Duodenal mucosa (tissue), 2 donors: ENCODE measurements around the gene RNF26.

Experiments used
- H3K27ac ChIP-seq: one replicate; pipeline ENCODE4 v1.7.0; 2013; ENCODE audit warnings: low read depth, low read length
- H3K27me3 ChIP-seq, 2 donors: one replicate each; pipeline ENCODE4 v1.7.0; 2013; ENCODE audit warnings: low read length in 2 of 2, control low read depth in 1 of 2; ENCODE audit not compliant: insufficient read depth in 2 of 2, control insufficient read depth in 1 of 2
- H3K36me3 ChIP-seq, 2 donors: one replicate each; pipeline ENCODE4 v1.7.0; 2013; ENCODE audit warnings: low read length in 2 of 2, control low read depth in 1 of 2; ENCODE audit not compliant: insufficient read depth in 2 of 2, control insufficient read depth in 1 of 2
- H3K4me1 ChIP-seq, 2 donors: one replicate each; pipeline ENCODE4 v1.7.0; 2013; ENCODE audit warnings: low read length in 2 of 2, control low read depth in 1 of 2; ENCODE audit not compliant: insufficient read depth in 2 of 2, control insufficient read depth in 1 of 2
- H3K4me3 ChIP-seq, 2 donors: one replicate each; pipeline ENCODE4 v1.7.0; 2013; ENCODE audit warnings: low read length in 2 of 2, low read depth in 1 of 2
- H3K9ac ChIP-seq, 2 donors: one replicate each; pipeline ENCODE4 v1.7.0; 2013; ENCODE audit warnings: low read length in 2 of 2, low read depth in 1 of 2
- H3K9me3 ChIP-seq, 2 donors: one replicate each; pipeline ENCODE4 v1.7.0; 2013; ENCODE audit warnings: low read length in 2 of 2, control low read depth in 1 of 2; ENCODE audit not compliant: control insufficient read depth in 1 of 2

Gene RNF26

DNA sequence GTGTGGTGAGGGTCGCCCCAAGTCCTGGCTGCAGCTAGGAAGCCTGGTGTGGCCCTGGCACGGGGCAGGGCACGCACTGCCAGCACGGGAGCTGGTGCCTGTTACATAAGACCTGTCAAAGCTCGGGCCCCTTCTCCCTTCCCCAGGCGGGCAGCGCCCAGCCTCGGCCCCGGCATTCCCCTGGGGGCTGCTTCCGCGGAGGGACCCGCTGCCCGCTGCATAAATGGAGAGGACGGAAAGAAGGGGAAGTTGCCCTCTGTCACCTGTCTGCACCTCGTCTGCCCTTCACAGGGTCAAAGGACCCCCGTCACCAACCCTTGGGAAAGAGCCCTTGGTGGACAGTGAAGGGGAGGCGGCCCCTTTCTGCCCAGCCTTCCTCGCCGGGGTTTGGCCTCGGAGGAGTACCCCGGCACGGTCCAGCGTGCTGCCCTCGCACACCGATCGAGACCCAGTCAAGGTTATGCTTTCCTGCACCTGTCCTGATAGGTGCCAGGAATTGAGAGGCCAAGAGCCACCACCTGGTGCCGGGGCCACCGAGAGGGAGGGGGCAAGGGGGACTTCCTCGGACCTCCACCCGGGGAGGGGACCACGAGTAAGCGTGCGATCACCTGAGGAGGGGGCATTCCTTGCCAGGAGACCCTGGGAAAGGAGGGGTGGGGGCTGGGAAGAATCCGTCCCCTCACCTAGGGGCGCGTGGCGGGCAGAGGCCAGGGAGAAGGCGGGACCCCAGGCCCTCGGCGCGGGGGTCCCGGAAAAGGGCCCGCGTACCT, 28.9 kb downstream of the RNF26 start:
- Histone ChIP-seq H3K4me3 (peak overlapping the region; percentile 67), H3K9ac (peak overlapping the region; percentile 70 to 75), H3K9me3 (no peaks in the 10 kb centered on the region), H3K4me1 (peaks cover 59 to 62% of the 10 kb centered on the region in 2 donors), H3K36me3 (peaks cover 0 to 17% of the 10 kb centered on the region in 2 donors), H3K27me3 (peaks cover 11 to 13% of the 10 kb centered on the region in 2 donors), H3K27ac (peak overlapping the region; percentile 51)

DNA sequence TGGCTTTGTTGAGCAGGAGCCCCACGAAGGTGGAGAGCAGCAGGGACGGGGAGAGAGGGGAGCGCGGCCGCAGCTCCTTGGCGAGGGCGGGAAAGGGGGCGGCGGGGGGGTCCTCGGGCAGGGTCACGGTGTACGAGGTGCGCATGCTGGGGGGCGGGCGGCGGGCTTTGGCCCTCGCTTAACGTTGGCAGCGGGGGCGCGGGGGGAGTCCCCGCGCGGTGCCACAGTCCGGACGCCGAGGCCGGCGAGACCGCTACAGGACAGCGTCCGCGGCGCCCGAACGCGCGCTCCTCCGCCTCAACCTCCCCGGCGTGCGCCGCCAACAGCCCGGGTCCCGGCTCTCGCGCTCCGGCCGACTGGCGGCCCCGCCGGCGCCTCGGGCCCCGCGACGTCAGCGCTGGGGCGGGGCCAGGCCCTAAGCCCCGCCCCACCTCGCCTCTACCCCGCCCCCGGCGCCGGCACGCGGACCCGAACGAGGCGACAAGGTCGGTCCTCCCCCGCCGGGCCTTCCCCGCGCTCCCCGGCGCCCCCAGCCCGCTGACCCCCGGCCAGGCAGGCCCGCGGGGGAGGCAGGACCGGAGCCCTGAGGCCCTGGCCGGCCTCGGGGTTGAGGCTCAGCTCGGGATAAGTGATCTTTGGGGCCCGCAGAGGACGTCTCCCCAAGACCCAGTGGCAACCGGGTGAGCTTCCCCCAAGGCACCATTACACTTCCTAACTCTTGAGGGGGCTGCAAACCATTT, 29.7 kb downstream of the RNF26 start:
- H3K36me3 ChIP-seq: peaks cover 0 to 11% of the 10 kb centered on the region in 2 donors
- H3K9me3 ChIP-seq: no peaks in the 10 kb centered on the region
- H3K27ac ChIP-seq: peak overlapping the region; percentile 51
- H3K9ac ChIP-seq: peak overlapping the region; percentile 70 to 75
- H3K27me3 ChIP-seq: peaks cover 11 to 13% of the 10 kb centered on the region in 2 donors
- H3K4me3 ChIP-seq: peak overlapping the region; percentile 67
- H3K4me1 ChIP-seq: peaks cover 67% of the 10 kb centered on the region in 2 donors

DNA sequence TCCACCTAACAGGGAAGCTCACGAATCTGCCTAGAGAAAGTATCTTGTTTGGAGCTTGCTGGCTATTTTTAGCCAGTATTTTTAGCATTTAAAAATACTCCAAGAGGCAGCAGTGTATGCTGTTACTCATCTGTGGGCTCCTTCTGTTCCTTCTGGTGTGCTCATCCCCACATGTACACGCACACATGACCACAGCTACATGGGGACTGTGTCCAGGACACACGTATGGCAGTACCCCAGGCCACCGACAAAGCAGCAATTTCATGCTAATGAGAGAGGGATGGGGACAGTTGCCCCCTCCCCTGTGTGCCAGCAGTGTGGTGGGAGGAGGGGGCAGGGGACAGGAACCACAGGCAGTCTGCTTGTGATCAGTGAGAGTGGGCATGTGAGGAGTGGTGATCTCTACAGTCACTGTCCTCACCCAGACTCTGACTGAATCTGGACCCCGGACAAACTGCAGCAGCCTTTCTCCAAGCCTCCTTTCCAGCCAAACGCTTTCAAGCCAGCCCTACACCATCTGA, 30.8 kb downstream of the RNF26 start:
- Histone ChIP-seq H3K4me3 (peak overlapping the region in 1 of 2 donors; percentile 21), H3K9me3 (no peaks in the 10 kb centered on the region), H3K4me1 (peaks cover 76 to 77% of the 10 kb centered on the region in 2 donors), H3K36me3 (peaks cover 0 to under 1% of the 10 kb centered on the region in 2 donors), H3K27ac (peak overlapping the region; percentile 53), H3K27me3 (peaks cover 11 to 13% of the 10 kb centered on the region in 2 donors), H3K9ac (peak overlapping the region in 1 of 2 donors; percentile 25)

DNA sequence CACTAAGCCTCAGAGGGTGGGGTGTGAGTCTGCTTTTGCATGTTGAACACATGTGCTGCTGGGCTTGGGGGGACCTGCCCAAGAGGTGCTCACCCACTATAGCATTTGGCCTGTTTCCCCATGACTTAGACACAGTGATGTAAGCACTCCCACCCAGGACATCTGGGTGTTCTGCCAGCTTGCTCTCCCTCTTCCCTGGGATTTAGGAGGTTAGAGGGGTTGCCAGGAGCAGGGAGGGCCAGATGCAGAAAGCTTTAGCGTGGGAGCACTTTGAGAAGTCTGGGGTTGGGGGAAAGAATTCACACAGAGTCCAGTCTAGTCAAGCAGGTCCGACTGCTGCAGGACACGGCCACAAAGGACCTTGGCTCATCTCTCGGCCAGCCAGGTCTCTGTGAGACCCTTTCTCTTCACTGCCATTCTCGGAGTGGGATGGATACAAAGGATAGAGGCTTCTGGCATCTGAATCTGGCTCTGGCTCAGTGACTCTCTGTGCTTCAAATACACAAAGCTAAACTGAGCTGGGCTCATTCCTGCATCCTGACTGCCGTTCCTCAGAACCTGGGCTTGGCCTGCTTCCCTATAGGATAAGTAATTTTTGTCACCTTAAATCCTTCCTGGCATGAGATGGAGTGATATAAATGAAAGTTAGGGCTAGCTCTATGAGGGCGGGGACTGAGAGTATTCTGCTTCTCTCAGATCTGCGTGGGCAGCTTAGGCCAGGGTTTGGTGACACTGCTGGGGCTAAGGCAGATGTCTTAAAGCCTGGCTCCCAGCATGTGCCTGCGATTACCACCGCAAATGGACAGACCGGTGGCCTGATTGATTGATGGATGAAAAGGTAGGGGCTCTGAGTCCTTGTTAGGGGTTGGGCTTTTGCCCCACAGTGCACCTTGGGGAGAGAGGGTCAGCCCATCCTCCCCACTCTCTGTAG, 32.6 kb downstream of the RNF26 start:
- peaks cover 81 to 86% of the 10 kb centered on the region in 2 donors for H3K4me1 ChIP-seq
- peak overlapping the region in 1 of 2 donors; percentile 38 for H3K9ac ChIP-seq
- H3K9me3 ChIP-seq: no peaks in the 10 kb centered on the region
- no peaks in the 10 kb centered on the region for H3K36me3 ChIP-seq
- H3K27me3 ChIP-seq: peaks cover 11 to 13% of the 10 kb centered on the region in 2 donors
- peak overlapping the region; percentile 46 for H3K27ac ChIP-seq
- peak overlapping the region in 1 of 2 donors; percentile 27 for H3K4me3 ChIP-seq

DNA sequence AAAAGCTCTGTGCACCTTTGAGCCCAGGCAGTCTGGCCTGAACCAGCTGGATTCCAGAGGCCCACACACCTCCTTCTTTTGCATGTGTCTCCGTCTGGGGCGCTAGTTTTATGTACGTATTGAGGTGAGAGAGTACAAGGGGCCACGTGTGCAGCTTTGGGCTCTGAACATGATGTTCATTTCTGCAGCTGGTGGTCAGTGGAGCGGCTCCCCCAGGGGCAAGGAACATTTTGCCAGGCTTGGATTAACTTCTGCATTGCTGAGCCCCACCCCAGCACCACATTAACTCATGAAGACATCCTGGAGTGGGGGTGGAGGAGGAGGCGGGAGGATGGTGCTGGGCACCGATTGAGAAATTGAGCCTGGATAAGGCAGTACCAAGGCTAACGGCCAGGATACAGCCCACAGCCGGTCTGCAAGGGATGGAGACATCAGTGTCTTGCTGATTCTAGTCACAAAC, 33.4 kb downstream of the RNF26 start:
- Histone ChIP-seq H3K27me3 (peaks cover 11 to 13% of the 10 kb centered on the region in 2 donors), H3K4me3 (peak overlapping the region; percentile 27 to 46), H3K9ac (peak overlapping the region; percentile 38 to 63), H3K4me1 (peaks cover 75 to 83% of the 10 kb centered on the region in 2 donors), H3K9me3 (no peaks in the 10 kb centered on the region), H3K27ac (peak overlapping the region; percentile 83), H3K36me3 (no peaks in the 10 kb centered on the region)

DNA sequence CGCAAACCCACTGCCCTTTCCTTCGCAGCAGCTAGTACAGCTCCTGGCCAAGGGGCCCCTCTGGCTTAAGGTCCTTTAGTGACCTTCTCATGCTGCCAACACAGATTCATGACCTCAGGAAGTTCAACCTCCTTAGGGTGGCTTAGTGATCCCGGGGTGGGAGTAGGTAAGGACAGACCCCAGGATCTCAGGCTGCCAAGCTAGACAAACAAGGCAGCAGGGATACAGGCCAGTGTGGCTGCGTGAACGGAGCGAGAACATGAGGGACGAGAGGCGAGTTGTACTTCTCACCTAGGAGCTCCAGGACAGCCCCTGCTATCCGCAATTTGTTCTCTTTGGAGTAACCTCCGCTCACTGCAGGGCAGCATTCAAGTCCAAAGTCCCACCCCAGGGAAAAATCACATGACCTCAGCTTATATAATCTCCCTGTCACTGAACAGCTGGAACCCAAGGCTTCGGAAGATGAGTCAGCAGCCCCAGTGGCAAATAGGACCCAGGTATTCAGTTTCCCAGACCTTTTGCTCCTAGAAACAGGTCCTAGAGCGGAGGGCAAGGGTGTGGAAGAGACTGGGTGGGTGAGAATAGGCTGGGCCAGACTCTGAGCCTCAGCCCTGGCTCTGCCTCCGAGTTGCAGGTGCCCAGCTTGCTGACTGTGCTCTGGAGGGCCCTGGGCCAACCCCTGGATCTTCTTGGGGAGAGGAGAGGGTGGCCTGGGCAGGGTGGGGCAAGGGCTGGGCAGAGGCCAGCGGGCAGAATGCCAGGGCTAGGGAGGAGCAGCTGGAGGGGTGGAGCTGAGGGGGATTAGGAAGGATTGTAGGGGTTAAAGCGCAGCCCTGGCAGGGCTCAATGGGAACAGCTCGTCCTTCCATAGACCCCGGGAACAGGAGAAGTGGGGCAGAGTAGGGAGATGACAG, 34.1 kb downstream of the RNF26 start:
- Histone ChIP-seq H3K4me3 (peak overlapping the region; percentile 27 to 46), H3K9me3 (no peaks in the 10 kb centered on the region), H3K36me3 (no peaks in the 10 kb centered on the region), H3K27ac (peak overlapping the region; percentile 83), H3K4me1 (peaks cover 74 to 76% of the 10 kb centered on the region in 2 donors), H3K27me3 (peaks cover 8 to 13% of the 10 kb centered on the region in 2 donors), H3K9ac (peak overlapping the region; percentile 63 to 73)

DNA sequence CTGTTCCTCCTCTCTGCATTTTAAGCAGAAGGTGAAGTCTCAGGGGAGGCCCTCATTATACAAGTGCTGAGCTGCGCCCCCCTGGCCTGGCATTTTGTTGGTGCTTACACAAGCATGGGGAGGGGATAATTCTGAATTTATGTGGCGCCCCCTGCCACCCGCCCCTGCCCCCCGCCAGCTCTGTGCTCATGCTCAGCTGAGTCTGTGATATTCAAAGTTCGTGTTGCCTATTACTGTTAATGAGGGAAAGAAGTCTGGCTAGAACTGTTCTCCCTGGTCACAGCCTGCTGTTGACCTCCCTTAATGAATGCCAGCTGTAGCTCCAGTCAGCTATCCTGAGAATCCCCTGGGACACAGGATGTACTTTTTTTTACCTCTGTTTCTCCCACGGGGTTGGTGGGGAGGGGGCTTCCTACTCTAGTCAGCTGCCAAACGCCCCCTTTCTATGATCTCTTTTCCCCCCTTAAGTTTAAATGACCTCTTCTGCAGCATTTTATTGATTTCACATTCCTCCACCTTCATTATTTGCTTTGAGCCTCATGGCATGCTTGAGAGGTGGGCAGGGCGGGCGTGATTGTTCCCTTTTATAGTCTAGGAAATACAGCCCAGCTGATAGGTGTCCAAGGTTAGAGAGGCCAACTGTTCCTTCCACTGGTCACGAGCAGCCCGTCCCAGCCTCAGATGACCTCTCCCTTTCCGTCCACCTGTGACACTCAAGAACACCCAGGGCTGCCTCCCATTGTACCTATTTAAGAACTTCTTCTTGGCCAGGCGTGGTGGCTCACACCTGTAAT, 35.0 kb downstream of the RNF26 start:
- Histone ChIP-seq H3K27me3 (peaks cover 7 to 13% of the 10 kb centered on the region in 2 donors), H3K27ac (peak overlapping the region; percentile 83), H3K4me1 (peaks cover 71 to 75% of the 10 kb centered on the region in 2 donors), H3K9me3 (no peaks in the 10 kb centered on the region), H3K36me3 (no peaks in the 10 kb centered on the region), H3K4me3 (peak overlapping the region; percentile 27 to 33), H3K9ac (peak overlapping the region; percentile 21 to 73)

DNA sequence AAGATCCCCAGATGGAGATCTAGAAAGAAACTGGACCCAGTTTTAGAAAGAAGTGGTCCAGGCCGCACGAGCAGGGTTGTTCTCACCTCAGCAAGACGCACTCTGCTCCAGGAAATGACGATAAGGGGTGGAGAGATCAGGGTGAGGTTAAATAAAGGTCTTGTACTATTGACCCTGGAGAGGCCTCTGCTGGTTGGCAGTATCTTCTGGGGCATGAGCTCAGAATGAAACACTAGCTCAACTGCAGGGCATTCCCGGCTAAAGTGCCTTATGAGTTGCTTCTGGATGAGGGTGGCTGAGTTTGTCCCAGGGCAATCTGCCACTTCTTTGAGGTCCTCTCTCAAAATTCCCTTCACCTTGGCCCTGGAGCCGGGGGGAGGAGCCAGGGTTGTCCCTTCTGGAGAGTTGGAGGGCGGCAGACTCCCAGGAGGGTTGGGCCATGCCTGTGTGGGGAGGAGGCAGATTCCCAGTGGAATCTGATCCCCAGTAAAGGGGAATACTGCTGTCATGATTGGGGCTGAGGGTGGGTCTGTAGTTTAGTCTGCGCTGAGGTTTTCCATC, 36.2 kb downstream of the RNF26 start:
- H3K27me3 ChIP-seq: peaks cover 0 to under 1% of the 10 kb centered on the region in 2 donors
- H3K36me3 ChIP-seq: no peaks in the 10 kb centered on the region
- peak overlapping the region; percentile 53 to 57 for H3K9ac ChIP-seq
- peak overlapping the region; percentile 83 for H3K27ac ChIP-seq
- H3K4me3 ChIP-seq: peak overlapping the region in 1 of 2 donors; percentile 20
- H3K9me3 ChIP-seq: no peaks in the 10 kb centered on the region
- H3K4me1 ChIP-seq: peaks cover 61 to 62% of the 10 kb centered on the region in 2 donors
